GM23338 (cell line): ENCODE measurements around the gene SMIM7. TPM values are rescaled to one million over a fixed set of nuclear protein-coding genes. Genes with fewer than 3 reads are reported as not detected.
A peak's percentile ranks its signal among the peaks of the same experiment; 100 is the strongest.

ENCODE experiments used
- ATAC-seq: fragments of 200-7000 bp; cut with Tn5 transposase; 3 replicates; pipeline ENCODE4 v1.9.1; 2020
- DNase-seq: peaks from one replicate; pipeline ENCODE4 v3.0.0-alpha.2; 2015; ENCODE audit warnings: low spot score
- H2AFZ ChIP-seq: fragments of 200-600 bp; sonication (generic); 2 replicates; pipeline ENCODE4 v1.8.0; 2016; ENCODE audit warnings: antibody characterized with exemption, mild to moderate bottlenecking, moderate library complexity
- H3F3A ChIP-seq: fragments of 200-600 bp; sonication (generic); replicated peaks from 2 replicates; pipeline ENCODE4 v1.8.0; 2017; ENCODE audit warnings: antibody characterized with exemption, mixed run types, low read depth
- H3K27ac ChIP-seq: fragments of 200-600 bp; sonication (generic); 2 replicates; pipeline ENCODE4 v1.6.1; 2016; ENCODE audit warnings: low read depth
- H3K27me3 ChIP-seq: fragments of 200-600 bp; sonication (generic); 2 replicates; pipeline ENCODE4 v1.8.0; 2016; ENCODE audit warnings: mild to moderate bottlenecking, mixed run types, moderate library complexity; ENCODE audit not compliant: insufficient read depth
- H3K36me3 ChIP-seq: fragments of 200-600 bp; sonication (generic); 2 replicates; pipeline ENCODE4 v1.8.0; 2016; ENCODE audit warnings: mild to moderate bottlenecking; ENCODE audit not compliant: insufficient read depth
- H3K4me1 ChIP-seq: fragments of 200-600 bp; sonication (generic); 2 replicates; pipeline ENCODE4 v1.8.0; 2016; ENCODE audit warnings: mild to moderate bottlenecking, moderate library complexity; ENCODE audit not compliant: insufficient read depth
- H3K4me2 ChIP-seq: fragments of 200-600 bp; sonication (generic); 2 replicates; pipeline ENCODE4 v1.7.1; 2017; ENCODE audit warnings: mixed run types
- H3K4me3 ChIP-seq: fragments of 200-600 bp; sonication (generic); 2 replicates; pipeline ENCODE4 v1.6.1; 2016; ENCODE audit warnings: mixed run types
- H3K79me2 ChIP-seq: fragments of 200-600 bp; sonication (generic); replicated peaks from 2 replicates; pipeline ENCODE4 v1.8.0; 2017; ENCODE audit warnings: mild to moderate bottlenecking; ENCODE audit not compliant: insufficient read depth
- H3K9me2 ChIP-seq: fragments of 200-600 bp; sonication (generic); 2 replicates; pipeline ENCODE4 v1.8.0; 2017; ENCODE audit not compliant: insufficient read depth
- H4K20me1 ChIP-seq: fragments of 200-600 bp; sonication (generic); replicated peaks from 2 replicates; pipeline ENCODE4 v1.8.0; 2017; ENCODE audit warnings: mild to moderate bottlenecking; ENCODE audit not compliant: insufficient read depth
- H3K27ac Mint-ChIP-seq: 2 replicates; pipeline ENCODE4 v1.8.0; 2020; ENCODE audit warnings: inconsistent platforms, mild to moderate bottlenecking, moderate library complexity, mixed read lengths
- H3K27me3 Mint-ChIP-seq: 3 replicates; pipeline ENCODE4 v1.8.0; 2022; ENCODE audit warnings: low read depth, mild to moderate bottlenecking, moderate library complexity, mixed read lengths, inconsistent platforms; ENCODE audit not compliant: insufficient read depth, poor library complexity
- H3K36me3 Mint-ChIP-seq: 3 replicates; pipeline ENCODE4 v1.8.0; 2021; ENCODE audit warnings: low read depth, mild to moderate bottlenecking, inconsistent platforms, moderate library complexity, mixed read lengths
- H3K4me1 Mint-ChIP-seq: 3 replicates; pipeline ENCODE4 v1.8.0; 2020; ENCODE audit warnings: mild to moderate bottlenecking, inconsistent platforms, mixed read lengths
- H3K4me3 Mint-ChIP-seq: 3 replicates; pipeline ENCODE4 v1.8.0; 2021; ENCODE audit warnings: moderate library complexity, mild to moderate bottlenecking, inconsistent platforms, mixed read lengths
- H3K9me3 Mint-ChIP-seq: 3 replicates; pipeline ENCODE4 v1.8.0; 2020; ENCODE audit warnings: moderate library complexity, mild to moderate bottlenecking, inconsistent platforms, mixed read lengths
- CREB1 ChIP-seq: fragments of 250-450 bp; sonication (Bioruptor Pico); IDR thresholded peaks from 2 replicates; pipeline ENCODE4 v1.5.0; 2020; ENCODE audit warnings: low read depth, mild to moderate bottlenecking, moderate library complexity
- EZH2 ChIP-seq: fragments of 200-600 bp; sonication (generic); IDR thresholded peaks from one replicate; pipeline ENCODE4 v1.8.0; 2017; ENCODE audit warnings: antibody characterized with exemption, mild to moderate bottlenecking, low read depth; ENCODE audit not compliant: unreplicated experiment
- EZH2phosphoT487 ChIP-seq: fragments of 200-600 bp; sonication (generic); IDR thresholded peaks from one replicate; pipeline ENCODE4 v1.8.1; 2018; ENCODE audit warnings: antibody characterized with exemption; ENCODE audit not compliant: unreplicated experiment
- JUNB ChIP-seq: IDR thresholded peaks from one replicate; pipeline ENCODE4 v1.6.1; 2016; ENCODE audit warnings: antibody characterized with exemption; ENCODE audit not compliant: unreplicated experiment
- NANOG ChIP-seq: IDR thresholded peaks from 2 replicates; pipeline ENCODE4 v1.6.1; 2016; ENCODE audit warnings: antibody characterized with exemption, borderline replicate concordance
- POLR2AphosphoS5 ChIP-seq: IDR thresholded peaks from 2 replicates; pipeline ENCODE4 v1.6.1; 2016; ENCODE audit warnings: antibody characterized with exemption, low read depth
- STAT1 ChIP-seq: IDR thresholded peaks from one replicate; pipeline ENCODE4 v1.6.1; 2016; ENCODE audit warnings: antibody characterized with exemption; ENCODE audit not compliant: unreplicated experiment
- ZNF114 ChIP-seq: fragments of 250-450 bp; sonication (Bioruptor Pico); IDR thresholded peaks from 2 replicates; pipeline ENCODE4 v1.5.0; 2020; ENCODE audit warnings: mild to moderate bottlenecking, moderate library complexity
- ZNF331 ChIP-seq: fragments of 250-450 bp; sonication (Bioruptor Pico); IDR thresholded peaks from 2 replicates; pipeline ENCODE4 v1.5.0; 2020; ENCODE audit warnings: low read depth, mild to moderate bottlenecking, moderate library complexity
- polyA plus RNA-seq: library from polyadenylated mRNA; unstranded; fragments of >200 nt; fragmentation: Nextera tagmentation; extraction: Ambion mirVana; gene quantifications from 2 replicates; pipeline ENCODE4 v1.2.1, GENCODE V29; 2016
- total RNA-seq: library from RNA; depleted of rRNA; stranded (reverse); fragments of >200 nt; shearing (Covaris generic); gene quantifications from 2 replicates; pipeline ENCODE4 v1.2.3, GENCODE V29; 2014
- TF ChIP-seq, protein P1 (sequence below): IDR thresholded peaks from 2 replicates; pipeline ENCODE4 v1.6.1; 2016; ENCODE audit warnings: antibody characterized with exemption
- TF ChIP-seq, protein P2 (sequence below), 2 experiments: fragments of 200-600 bp in 1 of 2; sonication (generic) in 1 of 2; conservative IDR thresholded peaks; 2 replicates each; pipeline versions ENCODE4 v1.5.1 to v1.6.1; 2016 to 2017; ENCODE audit warnings: antibody characterized with exemption in 2 of 2, low read depth in 2 of 2, mild to moderate bottlenecking in 2 of 2, moderate library complexity in 1 of 2
- TF ChIP-seq, protein P3 (sequence below): fragments of 250-450 bp; sonication (Bioruptor Pico); IDR thresholded peaks from 2 replicates; pipeline ENCODE4 v1.5.0; 2020; ENCODE audit warnings: mild to moderate bottlenecking, moderate library complexity
- TF ChIP-seq, protein P4 (sequence below): IDR thresholded peaks from one replicate; pipeline ENCODE4 v1.6.1; 2018; ENCODE audit warnings: antibody characterized with exemption; ENCODE audit not compliant: unreplicated experiment

The SMIM7 gene
- total and polyA plus RNA-seq, 2 experiments from 2014 or later, result 81.7 to 84.5 TPM

DNA sequence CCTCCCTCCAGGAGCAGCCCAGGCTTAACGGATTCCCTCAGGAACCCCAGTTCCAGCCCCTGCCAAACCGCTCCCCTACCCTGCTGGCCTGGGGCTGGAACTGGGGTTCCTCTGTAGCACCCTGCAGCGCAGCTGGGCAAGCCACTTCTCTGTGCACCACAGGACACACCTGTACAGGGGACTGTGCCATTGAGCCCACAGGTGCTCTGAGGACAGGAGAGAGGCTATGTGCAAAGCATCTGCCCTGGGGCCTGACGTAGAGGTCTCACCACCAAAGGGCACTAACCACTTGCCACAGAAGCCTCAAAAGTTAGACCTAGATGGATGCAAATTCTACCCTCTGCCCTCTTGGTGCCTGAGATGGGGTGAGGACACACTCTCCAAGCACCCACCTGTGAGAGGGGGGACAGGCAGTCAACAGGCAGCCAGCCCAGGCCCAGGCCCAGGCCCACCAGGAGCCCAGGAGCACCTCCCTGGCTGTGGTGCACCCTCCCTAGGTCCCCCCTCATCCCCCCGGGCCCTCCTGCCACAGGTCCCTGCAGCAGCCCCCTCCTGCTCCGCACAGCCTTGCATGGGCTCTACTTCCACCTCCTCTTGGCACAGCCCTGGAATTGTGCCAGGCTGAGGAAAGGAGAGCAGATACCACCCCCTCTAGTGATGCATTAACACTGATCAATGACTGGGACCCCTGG is 60.1 kb downstream of the SMIM7 start:
- H3K4me1 Mint-ChIP-seq, result no peaks in the 10 kb centered on the region
- Histone ChIP-seq H3K4me1 (no peaks in the 10 kb centered on the region), H3F3A (no peaks in the 10 kb centered on the region), H3K36me3 (no peaks in the 10 kb centered on the region), H3K4me3 (no peak overlapping the region), H3K9me2 (no peaks in the 10 kb centered on the region), H2AFZ (no peak overlapping the region), H4K20me1 (peaks cover 62% of the 10 kb centered on the region), H3K27ac (no peak overlapping the region), H3K27me3 (no peaks in the 10 kb centered on the region), H3K4me2 (no peak overlapping the region), H3K79me2 (peaks cover 94% of the 10 kb centered on the region)
- ATAC-seq, result peak; percentile 19
- TF ChIP-seq, protein P1, sequence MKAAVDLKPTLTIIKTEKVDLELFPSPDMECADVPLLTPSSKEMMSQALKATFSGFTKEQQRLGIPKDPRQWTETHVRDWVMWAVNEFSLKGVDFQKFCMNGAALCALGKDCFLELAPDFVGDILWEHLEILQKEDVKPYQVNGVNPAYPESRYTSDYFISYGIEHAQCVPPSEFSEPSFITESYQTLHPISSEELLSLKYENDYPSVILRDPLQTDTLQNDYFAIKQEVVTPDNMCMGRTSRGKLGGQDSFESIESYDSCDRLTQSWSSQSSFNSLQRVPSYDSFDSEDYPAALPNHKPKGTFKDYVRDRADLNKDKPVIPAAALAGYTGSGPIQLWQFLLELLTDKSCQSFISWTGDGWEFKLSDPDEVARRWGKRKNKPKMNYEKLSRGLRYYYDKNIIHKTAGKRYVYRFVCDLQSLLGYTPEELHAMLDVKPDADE, result no peak
- no peak for TF ChIP-seq POLR2AphosphoS5
- no peak for TF ChIP-seq STAT1
- no peak for TF ChIP-seq ZNF114 (CRISPR knock-in tag)
- no peak for TF ChIP-seq JUNB
- TF ChIP-seq, protein P2, sequence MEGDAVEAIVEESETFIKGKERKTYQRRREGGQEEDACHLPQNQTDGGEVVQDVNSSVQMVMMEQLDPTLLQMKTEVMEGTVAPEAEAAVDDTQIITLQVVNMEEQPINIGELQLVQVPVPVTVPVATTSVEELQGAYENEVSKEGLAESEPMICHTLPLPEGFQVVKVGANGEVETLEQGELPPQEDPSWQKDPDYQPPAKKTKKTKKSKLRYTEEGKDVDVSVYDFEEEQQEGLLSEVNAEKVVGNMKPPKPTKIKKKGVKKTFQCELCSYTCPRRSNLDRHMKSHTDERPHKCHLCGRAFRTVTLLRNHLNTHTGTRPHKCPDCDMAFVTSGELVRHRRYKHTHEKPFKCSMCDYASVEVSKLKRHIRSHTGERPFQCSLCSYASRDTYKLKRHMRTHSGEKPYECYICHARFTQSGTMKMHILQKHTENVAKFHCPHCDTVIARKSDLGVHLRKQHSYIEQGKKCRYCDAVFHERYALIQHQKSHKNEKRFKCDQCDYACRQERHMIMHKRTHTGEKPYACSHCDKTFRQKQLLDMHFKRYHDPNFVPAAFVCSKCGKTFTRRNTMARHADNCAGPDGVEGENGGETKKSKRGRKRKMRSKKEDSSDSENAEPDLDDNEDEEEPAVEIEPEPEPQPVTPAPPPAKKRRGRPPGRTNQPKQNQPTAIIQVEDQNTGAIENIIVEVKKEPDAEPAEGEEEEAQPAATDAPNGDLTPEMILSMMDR (conservative IDR thresholded peaks at IDR 0.05; ENCODE audit: low read depth in 2 of 2), result no peak
- no peak for TF ChIP-seq CREB1 (CRISPR knock-in tag)
- TF ChIP-seq, protein P3, sequence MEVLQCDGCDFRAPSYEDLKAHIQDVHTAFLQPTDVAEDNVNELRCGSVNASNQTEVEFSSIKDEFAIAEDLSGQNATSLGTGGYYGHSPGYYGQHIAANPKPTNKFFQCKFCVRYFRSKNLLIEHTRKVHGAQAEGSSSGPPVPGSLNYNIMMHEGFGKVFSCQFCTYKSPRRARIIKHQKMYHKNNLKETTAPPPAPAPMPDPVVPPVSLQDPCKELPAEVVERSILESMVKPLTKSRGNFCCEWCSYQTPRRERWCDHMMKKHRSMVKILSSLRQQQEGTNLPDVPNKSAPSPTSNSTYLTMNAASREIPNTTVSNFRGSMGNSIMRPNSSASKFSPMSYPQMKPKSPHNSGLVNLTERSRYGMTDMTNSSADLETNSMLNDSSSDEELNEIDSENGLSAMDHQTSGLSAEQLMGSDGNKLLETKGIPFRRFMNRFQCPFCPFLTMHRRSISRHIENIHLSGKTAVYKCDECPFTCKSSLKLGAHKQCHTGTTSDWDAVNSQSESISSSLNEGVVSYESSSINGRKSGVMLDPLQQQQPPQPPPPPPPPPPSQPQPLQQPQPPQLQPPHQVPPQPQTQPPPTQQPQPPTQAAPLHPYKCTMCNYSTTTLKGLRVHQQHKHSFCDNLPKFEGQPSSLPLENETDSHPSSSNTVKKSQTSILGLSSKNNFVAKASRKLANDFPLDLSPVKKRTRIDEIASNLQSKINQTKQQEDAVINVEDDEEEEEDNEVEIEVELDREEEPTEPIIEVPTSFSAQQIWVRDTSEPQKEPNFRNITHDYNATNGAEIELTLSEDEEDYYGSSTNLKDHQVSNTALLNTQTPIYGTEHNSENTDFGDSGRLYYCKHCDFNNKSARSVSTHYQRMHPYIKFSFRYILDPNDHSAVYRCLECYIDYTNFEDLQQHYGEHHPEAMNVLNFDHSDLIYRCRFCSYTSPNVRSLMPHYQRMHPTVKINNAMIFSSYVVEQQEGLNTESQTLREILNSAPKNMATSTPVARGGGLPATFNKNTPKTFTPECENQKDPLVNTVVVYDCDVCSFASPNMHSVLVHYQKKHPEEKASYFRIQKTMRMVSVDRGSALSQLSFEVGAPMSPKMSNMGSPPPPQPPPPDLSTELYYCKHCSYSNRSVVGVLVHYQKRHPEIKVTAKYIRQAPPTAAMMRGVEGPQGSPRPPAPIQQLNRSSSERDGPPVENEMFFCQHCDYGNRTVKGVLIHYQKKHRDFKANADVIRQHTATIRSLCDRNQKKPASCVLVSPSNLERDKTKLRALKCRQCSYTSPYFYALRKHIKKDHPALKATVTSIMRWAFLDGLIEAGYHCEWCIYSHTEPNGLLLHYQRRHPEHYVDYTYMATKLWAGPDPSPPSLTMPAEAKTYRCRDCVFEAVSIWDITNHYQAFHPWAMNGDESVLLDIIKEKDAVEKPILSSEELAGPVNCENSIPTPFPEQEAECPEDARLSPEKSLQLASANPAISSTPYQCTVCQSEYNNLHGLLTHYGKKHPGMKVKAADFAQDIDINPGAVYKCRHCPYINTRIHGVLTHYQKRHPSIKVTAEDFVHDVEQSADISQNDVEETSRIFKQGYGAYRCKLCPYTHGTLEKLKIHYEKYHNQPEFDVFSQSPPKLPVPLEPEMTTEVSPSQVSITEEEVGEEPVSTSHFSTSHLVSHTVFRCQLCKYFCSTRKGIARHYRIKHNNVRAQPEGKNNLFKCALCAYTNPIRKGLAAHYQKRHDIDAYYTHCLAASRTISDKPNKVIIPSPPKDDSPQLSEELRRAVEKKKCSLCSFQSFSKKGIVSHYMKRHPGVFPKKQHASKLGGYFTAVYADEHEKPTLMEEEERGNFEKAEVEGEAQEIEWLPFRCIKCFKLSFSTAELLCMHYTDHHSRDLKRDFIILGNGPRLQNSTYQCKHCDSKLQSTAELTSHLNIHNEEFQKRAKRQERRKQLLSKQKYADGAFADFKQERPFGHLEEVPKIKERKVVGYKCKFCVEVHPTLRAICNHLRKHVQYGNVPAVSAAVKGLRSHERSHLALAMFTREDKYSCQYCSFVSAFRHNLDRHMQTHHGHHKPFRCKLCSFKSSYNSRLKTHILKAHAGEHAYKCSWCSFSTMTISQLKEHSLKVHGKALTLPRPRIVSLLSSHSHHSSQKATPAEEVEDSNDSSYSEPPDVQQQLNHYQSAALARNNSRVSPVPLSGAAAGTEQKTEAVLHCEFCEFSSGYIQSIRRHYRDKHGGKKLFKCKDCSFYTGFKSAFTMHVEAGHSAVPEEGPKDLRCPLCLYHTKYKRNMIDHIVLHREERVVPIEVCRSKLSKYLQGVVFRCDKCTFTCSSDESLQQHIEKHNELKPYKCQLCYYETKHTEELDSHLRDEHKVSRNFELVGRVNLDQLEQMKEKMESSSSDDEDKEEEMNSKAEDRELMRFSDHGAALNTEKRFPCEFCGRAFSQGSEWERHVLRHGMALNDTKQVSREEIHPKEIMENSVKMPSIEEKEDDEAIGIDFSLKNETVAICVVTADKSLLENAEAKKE, result no peak
- TF ChIP-seq EZH2phosphoT487, result no peak
- TF ChIP-seq EZH2, result no peak
- no peak for TF ChIP-seq ZNF331 (CRISPR knock-in tag)
- TF ChIP-seq, protein P4, sequence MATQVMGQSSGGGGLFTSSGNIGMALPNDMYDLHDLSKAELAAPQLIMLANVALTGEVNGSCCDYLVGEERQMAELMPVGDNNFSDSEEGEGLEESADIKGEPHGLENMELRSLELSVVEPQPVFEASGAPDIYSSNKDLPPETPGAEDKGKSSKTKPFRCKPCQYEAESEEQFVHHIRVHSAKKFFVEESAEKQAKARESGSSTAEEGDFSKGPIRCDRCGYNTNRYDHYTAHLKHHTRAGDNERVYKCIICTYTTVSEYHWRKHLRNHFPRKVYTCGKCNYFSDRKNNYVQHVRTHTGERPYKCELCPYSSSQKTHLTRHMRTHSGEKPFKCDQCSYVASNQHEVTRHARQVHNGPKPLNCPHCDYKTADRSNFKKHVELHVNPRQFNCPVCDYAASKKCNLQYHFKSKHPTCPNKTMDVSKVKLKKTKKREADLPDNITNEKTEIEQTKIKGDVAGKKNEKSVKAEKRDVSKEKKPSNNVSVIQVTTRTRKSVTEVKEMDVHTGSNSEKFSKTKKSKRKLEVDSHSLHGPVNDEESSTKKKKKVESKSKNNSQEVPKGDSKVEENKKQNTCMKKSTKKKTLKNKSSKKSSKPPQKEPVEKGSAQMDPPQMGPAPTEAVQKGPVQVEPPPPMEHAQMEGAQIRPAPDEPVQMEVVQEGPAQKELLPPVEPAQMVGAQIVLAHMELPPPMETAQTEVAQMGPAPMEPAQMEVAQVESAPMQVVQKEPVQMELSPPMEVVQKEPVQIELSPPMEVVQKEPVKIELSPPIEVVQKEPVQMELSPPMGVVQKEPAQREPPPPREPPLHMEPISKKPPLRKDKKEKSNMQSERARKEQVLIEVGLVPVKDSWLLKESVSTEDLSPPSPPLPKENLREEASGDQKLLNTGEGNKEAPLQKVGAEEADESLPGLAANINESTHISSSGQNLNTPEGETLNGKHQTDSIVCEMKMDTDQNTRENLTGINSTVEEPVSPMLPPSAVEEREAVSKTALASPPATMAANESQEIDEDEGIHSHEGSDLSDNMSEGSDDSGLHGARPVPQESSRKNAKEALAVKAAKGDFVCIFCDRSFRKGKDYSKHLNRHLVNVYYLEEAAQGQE, result no peak
- TF ChIP-seq NANOG, result no peak
- no peak overlapping the region for H3K4me3 Mint-ChIP-seq
- peaks cover 8% of the 10 kb centered on the region for H3K27me3 Mint-ChIP-seq
- no peaks in the 10 kb centered on the region; the same call in 2 of the 3 replicates for H3K36me3 Mint-ChIP-seq
- no peaks in the 10 kb centered on the region; the same call in 1 of the 3 replicates for H3K9me3 Mint-ChIP-seq
- DNase-seq, result no peak
- 0 out of 2 replicates have a peak overlapping the region, but pooled peaks have one; percentile 31 for H3K27ac Mint-ChIP-seq
